UCSD-AML1 (cell line): ENCODE results near the gene BTBD1.
"Not testable (repeated sequence)": the region's sequence is repeated elsewhere in the genome, so short reads cannot be mapped to it uniquely, and the experiment has no call there.

Experiments
- DNase-seq: peaks from one replicate; lab custom pipeline; 2025; ENCODE audit not compliant: unreplicated experiment; lab: John Stamatoyannopoulos, UW

BTBD1 gene

DNA sequence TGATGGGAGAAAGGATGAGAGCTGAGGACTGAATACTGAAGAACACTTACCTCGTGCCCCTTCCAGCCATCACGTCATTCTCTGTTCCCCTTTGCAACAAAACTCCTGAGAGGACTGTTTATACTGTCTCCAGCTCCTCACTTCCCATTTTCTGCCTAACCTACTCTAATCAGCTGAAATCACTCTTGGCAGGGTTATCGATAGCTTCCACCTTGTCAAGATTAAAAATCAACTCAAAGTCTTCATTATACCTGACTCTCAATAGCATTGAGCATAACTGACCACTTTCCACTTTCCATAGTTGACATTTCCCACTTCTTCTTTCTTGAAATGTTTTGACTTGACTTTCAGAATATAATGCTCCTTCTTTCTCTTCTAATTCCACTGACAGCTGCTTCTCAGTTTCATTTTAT, 4.3 kb downstream of the BTBD1 start:
- DNase-seq: no peak

DNA sequence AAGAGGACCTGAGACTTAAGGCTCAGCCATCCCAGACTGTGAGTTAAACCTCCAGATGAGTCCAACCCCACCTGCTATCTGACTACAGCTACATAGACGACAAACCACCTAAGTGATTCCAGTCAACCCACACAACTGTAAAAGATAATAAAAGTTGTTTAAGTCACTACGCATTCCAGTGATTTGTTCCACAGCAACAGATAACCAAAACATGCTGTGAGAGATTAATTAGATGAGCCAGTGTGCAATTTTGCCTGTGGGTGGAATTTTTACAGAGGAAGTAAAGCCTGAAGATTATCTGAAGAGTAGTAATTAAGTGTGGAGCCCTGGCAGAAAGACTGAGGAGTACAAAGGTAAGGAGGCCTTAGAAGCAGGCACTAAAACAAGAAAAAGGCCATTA, 5.4 kb downstream of the BTBD1 start:
- no peak for DNase-seq

DNA sequence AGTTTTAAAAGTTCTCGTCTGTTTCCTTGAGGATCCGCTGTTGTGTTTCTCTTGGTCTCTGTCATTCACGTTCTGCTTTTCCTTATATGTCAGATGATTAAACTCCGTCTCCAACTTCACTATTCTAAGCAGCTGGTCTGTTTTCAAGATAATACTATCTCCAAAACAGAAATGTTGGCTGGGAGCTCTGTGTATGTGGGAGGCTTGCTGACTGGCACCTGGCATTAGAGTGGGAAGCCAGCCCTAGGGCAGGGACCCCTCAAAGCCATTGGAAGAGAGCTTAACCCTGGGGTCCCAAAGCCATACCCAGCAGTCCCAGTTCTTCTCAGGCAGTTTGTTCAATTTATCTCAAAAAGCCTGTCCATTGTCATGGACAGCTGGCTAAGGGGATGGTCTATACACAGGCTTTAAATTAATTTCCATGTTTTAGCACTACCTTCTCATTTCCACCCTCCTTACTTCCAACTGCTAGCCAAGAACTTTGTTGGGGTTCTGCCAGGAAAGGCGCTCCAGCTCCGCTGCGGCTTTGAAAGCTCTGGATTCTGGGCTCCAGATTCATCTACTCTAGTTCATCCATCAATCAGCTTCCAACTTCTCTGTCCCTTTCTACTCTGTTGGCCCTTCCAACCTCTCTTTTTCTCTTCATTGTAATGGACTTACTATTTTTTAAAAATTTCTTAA, 9.2 kb downstream of the BTBD1 start:
- DNase-seq: no peak

DNA sequence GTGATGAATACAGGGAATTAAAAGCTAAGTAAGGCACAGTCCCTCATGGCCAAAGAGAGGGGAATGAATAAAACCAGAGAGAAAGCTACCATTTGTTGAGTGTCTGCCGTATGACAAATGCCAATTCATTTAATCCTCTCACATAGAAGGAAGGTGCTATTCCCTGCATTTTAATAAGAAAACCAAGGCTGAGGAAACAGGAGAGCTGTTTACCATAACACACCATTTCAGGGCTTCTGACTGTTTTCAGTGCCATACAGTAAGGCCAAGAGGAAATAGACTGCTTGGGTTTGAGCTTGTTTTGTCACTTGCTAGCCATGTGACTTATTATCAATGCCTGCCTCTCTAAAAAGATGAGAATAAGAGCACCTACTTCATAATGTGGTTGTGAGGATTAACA, 10.1 kb downstream of the BTBD1 start:
- no peak for DNase-seq

DNA sequence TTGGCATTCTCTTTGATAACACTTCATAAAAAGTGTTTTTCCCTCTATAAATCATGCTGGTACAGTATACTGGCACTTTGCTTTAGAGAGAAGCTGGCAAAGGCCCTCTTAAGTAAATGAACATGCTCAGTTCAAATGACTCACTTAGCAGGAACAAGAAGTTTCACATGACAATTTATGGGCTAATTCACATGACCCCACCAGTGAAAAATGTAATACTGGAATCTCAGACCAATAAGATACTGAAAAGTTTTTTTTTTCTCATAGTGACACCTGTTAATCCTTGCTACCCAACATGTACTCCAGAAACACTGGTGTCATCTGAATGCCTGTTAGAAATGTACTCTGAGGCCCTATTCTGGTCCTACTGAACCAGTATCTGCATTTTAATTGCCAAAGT, 13.9 kb downstream of the BTBD1 start:
- DNase-seq: no peak

DNA sequence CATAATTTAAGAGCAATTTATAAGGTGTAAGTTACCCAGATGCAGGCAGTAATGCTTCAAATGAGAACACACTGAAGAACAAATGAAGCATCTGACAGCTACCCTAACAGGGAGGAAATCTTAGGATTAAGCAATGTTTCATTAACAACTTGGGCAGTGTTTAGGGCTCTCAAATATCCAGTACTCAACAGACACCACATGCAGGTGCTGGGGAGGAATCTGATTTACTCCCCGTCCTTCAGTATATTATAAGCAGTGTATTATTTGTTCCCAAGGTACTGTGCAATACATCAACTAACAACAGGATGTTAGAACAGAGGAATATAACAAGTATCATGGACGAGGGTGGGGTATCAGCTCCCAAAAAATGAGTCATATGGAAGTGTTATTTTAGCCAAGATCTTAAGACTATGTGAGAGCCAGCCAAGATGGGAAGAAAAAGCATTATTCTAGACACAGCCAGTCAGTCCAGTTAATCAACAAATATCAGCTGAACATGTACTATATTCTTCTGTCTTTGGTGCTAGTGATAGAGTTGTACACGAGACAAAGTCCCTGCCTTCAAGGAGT, 20.4 kb downstream of the BTBD1 start:
- no peak for DNase-seq

DNA sequence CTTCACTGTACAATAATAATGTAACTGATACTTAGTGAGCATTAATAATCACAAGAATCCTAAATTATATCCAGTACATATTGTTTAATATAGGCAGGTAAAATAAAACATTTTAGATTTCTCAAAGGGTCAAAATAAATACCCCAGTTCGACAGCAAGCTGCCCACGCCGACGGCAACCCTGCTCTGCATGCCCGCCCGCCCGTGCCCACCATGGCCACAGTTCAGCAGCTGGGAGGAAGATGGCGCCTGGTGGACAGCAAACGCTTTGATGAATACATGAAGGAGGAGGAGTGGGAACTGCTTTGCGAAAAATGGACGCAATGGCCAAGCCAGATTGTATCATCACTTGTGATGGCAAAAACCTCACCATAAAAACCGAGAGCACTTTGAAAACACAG, 22.9 kb downstream of the BTBD1 start:
- DNase-seq: no peak

DNA sequence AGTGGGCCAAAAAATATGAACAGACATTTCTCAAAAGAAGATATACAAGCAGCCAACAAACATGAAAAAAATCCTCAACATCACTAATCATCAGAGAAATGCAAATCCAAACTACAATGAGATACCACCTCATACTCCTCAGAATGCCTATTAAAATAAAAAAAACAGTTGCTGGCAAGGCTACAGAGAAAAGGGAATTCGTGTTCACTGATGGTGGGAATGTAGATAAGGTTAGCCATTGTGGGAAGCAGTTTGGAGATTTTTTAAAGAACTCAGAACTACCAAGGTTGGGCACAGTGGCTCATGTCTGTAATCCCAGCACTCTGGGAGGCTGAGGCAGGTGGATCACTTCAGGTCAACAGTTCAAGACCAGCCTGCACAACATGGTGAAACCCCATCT, 27.8 kb downstream of the BTBD1 start:
- no peak for DNase-seq

DNA sequence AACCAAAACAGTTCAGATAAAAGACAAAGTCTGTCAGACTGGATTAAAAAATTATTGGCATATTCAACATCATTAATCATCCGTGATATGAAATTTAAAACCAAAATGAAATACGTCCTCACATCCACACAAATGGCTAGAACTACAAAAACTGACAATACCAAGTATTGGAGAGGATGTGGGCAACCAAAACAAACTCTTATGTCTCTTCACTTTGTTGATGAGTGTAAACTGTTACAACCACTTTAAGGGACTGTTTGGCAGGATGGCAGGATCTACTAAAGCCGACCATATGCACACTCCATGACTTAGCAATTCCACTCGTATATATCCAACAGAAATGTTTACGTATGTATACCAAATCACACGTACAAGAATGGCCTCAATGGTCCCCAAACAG, 30.8 kb downstream of the BTBD1 start:
- no peak for DNase-seq

DNA sequence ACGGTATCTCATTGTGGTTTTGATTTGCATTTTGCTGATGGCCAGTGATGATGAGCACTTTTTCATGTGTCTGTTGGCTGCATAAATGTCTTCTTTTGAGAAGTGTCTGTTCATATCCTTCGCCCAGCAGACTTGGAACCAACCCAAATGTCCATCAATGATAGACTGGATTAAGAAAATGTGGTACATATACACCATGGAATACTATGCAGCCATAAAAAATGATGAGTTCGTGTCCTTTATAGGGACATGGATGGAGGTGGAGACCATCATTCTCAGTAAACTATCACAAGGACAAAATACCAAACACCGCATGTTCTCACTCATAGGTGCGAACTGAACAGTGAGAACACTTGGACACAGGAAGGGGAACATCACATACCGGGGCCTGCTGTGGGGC, 35.8 kb downstream of the BTBD1 start:
- not testable (repeated sequence) for DNase-seq

DNA sequence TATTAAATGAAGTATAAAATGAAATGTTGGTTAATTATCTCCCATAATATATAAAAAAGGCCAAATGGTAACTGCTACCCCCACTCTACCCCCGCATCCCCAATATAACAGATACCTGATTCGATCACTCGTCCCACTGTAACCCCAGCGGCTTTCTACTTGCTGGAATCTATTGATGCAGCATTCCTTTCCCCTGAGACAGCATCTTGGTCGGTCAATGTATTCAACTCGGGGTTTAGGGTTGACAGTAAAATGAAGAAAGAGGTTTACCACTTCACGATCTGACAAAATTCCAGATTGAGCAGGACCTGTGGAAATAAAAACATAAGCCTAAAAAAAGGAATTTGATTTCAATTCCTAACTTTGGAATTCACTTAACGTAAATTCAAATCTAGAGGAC, 37.0 kb downstream of the BTBD1 start:
- DNase-seq: no peak

DNA sequence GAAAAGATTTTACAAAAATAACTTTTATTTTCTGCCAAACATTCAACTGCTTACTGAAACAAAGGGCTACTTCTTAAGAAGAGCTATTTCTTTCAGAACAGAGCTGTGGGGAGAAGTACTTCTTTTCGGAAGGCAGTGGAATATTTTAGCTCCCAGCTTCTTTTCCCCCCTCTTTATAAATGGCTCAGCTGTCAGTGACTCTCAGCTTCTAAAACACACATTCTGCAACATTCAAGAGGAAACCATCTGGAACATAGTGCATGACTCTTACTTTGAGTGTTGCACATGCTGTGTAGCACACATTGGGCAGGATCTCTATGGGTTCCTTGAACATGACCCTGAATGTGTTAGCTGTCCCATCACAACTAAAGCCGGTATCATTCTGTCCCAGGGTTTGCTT, 48.6 kb downstream of the BTBD1 start:
- DNase-seq: no peak

DNA sequence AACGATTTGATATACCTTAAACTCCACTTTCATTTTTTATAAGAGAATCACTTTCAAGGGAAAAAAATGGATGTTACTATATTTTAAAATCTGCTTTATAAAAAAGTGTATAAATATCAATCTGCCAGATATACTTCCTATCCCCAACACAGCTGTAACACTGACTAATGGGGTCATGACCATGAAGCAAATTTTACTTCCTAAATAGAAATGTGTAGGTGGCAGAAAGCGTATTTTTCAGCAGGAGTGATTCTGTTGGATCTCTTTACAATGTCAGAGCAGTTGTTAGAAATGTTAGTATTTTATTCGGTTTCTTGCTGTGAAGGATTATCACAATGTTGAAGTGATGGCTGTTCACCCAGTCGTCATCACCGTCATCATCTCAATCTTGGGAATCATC, 50.1 kb downstream of the BTBD1 start:
- DNase-seq: no peak

DNA sequence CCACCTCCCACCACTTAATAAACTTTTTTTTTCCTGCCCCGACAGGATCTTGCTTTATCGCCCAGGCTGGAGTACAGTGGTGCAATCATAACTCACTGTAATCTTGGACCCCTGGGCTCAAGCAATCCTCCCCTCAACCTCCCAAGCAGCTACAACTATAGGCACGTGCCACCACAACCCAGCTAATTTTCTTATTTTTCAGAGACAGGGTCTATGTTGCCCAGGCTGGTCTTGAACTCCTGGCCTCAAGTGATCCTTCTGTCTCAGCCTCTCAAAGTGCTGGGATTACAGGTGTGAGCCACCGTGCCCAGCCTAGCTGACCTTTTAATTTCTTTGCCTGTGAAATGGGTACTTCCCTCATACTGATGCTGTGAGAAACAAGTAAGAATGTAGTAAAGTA, 51.7 kb downstream of the BTBD1 start:
- DNase-seq: no peak

DNA sequence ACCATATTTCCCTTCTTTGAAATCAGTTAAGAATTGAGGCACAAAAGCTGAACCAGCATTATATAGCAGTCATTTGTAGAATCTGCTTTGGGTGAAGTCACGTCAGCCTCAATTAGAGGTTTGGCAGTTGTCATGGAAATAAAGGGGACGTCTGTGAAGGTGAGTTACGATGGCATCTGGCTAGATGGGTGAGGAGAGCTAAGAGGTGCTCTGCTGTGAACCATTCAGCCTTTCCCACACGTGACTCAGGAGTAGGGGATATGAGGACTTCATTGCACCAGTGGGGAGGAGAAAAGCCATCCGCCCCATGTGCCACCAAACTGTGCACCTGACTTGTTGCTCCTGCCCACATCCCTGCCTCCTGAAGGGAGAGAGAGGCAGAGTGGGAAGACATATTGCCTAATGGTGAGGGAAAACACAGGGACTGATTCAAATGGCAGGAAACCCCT, 52.8 kb downstream of the BTBD1 start:
- DNase-seq: peak; percentile 14

DNA sequence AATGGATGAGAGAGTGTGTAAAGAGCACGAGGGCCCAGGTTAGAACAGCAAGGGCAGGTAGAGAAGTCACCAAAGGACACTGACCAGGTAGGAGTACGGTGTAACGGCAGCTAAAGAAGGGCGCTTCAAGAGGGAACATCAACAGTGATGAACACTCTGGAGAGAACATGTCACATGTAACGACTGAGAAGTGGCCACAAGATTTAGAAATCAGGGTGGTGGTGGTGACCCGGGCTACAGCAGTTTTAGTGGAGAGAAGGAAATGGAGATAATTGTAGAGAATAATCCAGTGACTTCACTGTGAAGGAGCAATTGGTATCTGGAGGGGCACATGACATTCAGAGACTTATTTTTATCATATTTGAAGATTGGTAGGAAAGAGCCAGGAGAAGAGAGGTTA, 54.4 kb downstream of the BTBD1 start:
- DNase-seq: no peak

DNA sequence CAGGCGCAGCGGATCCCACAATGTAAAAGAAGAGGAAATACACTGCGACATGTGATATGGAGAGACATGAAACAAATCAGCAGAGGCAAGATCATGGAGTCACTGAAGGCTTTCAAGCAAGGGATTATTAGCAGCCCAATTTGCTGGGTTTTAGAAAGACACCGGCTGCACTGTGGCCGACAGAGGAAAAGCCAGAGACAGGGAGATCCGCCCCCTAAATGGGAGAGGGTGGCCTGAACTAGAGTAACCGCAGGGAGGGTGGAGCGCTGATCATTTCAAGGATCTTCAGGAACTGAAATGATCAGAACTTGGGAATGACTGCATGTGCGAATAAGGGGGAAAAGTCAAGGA, 55.0 kb downstream of the BTBD1 start:
- DNase-seq: no peak

DNA sequence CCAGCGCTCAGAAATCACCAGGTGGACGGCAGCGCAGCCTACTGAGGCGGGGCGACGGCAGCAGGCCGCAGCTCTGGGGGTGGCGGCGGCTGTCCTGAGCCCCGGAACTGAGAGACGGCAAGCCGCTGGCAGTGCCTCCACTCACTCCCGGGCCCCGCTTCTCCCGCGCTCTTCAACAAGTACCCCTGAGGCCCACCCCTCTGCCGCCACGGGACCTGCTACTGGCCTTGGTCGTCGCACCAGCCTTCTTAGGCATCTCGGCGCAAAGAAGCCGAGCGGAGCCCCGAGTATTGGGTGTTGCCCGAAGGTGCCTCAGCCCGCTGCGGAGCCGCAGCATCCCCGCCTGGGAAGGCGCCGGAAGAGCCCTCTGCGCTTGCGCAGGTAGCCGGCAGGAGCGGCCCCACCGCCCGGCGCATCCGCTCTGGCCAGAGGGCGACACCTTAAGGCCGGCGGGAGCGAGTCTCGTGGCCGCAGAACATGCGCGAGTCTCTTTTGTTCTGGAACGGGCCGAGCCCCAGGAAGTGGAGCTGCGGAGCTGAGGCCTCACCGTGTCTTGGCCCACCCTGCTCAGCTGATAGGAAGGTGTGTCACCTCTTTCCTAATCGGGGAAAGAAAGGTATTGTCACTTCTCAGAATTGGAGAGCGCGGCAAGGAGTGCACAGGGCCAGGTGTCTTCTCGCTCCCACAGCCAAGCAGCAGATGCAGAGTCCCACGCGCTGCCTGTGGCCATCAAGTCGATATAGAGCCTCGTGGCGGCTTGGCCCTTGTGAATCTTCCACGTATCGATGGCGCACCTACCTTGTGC, 55.6 kb downstream of the BTBD1 start, which contains the start of gene C15orf40:
Gene C15orf40, minus strand, starts transcription at position 369 of the 805 bp plus-strand sequence. Its CDS starts 32 bp downstream, at position 337.
- DNase-seq: peak; percentile 93

DNA sequence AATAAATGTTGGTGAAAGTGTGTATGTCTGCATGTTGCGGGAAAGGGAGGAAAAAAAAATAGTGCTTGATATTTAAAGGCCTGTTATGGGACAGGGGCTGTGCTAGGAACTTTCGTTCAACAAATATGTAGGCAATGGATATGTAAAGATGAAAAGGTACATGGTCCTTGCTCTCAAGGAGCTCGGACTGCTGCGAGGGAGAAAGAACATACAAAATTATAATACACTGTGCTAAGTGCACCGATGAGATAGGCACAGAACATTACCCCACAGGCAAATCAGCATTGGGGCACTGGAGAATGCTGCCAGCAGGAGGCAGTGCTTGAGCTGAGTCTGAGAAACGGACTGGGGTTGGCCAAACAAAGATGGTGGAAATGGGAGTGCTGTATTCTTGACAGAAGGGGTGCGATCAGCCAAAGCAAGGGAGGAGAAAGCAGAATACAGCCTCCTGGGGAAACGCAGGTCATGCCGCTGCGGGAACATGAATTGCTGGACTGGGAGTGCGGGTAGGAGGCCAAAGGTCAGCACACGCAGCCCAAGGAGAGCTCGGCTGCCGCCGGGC, 56.3 kb downstream of the BTBD1 start:
- DNase-seq: peak; percentile 80

DNA sequence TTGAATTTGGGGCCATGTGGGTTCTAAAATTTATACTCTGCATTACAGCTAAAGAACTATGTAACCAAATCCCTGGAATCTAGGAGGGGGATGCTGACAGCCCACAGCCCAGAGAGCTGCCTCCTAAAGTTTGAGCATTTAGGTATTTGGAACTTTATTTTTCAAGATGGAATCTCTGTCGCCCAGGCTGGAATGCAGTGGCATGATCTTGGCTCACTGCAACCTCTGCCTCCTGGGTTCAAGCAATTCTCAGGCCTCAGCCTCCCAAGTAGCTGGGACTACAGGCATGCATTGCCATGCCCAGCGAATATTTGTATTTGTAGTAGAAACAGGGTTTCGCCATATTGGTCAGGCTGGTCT, 66.4 kb downstream of the BTBD1 start:
- not testable (repeated sequence) for DNase-seq

DNA sequence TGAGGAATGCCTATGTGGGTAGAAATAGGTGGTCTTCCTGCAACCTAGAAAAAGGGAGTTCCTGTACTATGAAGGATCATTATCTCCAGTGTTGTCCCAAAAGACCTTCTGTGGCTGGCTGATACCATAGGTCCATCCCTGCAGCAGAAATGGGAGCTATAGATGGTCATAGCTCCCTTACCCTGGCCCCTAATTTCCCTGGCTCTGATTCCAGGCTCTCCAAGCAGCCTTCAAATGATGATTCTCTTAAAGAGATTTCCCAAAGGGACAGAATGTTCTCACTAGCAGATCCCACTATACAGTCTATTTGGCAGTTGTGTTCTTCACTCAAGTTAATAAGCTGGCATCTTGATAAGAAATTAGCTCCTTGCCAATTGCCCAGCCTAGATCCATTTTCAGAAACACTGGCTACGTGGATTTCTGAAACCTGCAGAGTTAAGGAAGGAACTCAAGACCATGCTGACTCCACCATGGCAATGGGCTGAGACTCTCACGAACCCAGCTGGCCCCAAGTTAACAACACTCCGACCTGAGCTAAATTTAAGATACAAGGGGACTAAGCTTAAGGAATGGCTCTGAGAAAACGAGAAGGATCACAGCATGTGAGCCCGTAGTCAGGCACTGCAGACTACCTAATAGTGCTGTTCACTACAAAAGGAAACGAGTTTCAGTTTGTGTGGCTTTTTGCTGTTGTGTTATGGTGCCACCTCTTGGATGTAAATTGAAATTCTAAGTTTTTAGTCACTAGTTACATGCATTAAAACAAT, 67.0 kb downstream of the BTBD1 start:
- peak; percentile 34 for DNase-seq
